ENCODE data around the gene SHISA7. TPM values are rescaled to one million over a fixed set of nuclear protein-coding genes. Genes with fewer than 3 reads are reported as not detected.

SHISA7 gene
- polyA plus RNA-seq, 3 donors = 0.01 TPM; not detected in 2

DNA sequence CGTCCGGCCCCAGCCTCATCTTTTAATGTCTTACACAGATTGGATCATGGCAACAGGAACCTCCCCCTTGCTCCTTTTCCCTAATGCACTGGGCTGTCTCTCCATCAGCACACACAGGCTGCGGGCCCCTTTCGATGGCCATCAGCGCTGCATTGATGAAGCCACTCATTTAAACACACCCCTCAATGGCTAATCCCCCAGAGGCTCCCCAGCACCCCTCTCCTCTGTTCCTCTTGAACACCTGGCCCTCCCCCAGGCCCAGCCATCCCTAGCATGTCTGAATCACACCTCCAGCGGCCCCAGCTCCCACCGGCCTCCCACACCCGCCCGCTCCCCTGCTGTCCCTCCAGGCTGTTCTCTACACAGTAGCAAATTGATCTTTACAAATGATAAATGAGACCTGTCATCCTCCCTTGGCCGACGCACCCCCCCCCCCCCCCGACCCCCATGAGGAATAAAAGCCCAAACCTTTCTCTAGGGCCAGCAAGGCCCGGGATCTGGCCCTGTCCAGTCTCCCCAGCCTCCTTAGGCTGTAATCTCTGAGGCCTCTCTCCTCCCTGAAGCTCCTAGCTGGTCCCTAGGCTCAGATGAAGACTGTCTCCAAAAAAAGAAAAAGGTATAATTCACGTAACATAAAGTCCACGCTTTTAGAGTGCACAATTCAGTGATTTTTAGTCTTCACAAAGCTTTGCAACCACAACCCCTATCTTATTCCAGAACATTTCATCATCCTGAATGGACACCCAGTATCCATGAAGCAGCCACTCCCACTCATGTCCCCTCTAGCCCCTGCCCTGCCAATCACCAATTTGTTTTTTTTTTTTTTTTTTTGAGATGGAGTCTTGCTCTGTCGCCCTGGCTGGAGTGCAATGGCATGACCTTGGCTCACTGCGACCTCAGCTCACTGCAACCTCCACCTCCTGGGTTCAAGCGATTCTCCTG lies 50.0 kb downstream of the SHISA7 start:
- peaks cover 20% of the 10 kb centered on the region for H3K79me2 ChIP-seq (ENCODE audit: insufficient read depth, low read length)
- H3K4me1 Mint-ChIP-seq = peaks cover 33% of the 10 kb centered on the region
- peak overlapping the region in 2 of 7 donors; percentile 54 to 68 for H3K27ac Mint-ChIP-seq
- WGBS (ENCODE audit: insufficient coverage) = 85% methylated on average over 8 of the region's 18 CpGs
- H3K9ac ChIP-seq (ENCODE audit: insufficient read depth, low read length, poor library complexity, severe bottlenecking) = no peak overlapping the region
- peaks cover 52% of the 10 kb centered on the region for H4K20me1 ChIP-seq (ENCODE audit: insufficient read depth, low read length)
- H3K9me3 Mint-ChIP-seq = peaks cover 0 to 2% (median 0%) of the 10 kb centered on the region in 7 donors
- TF ChIP-seq, protein P1, sequence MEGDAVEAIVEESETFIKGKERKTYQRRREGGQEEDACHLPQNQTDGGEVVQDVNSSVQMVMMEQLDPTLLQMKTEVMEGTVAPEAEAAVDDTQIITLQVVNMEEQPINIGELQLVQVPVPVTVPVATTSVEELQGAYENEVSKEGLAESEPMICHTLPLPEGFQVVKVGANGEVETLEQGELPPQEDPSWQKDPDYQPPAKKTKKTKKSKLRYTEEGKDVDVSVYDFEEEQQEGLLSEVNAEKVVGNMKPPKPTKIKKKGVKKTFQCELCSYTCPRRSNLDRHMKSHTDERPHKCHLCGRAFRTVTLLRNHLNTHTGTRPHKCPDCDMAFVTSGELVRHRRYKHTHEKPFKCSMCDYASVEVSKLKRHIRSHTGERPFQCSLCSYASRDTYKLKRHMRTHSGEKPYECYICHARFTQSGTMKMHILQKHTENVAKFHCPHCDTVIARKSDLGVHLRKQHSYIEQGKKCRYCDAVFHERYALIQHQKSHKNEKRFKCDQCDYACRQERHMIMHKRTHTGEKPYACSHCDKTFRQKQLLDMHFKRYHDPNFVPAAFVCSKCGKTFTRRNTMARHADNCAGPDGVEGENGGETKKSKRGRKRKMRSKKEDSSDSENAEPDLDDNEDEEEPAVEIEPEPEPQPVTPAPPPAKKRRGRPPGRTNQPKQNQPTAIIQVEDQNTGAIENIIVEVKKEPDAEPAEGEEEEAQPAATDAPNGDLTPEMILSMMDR (IDR thresholded peaks at IDR 0.05) = no peak
- no peak overlapping the region for H2AFZ ChIP-seq (ENCODE audit: insufficient read depth, low read depth, low read length, poor library complexity, severe bottlenecking)
- H3K27me3 Mint-ChIP-seq (ENCODE audit: low read depth in 3 of 3) = peaks cover 0 to 2% (median 1%) of the 10 kb centered on the region in 3 donors
- H3K4me2 ChIP-seq (replicated peaks; ENCODE audit: extremely low read depth, low read length, poor library complexity, severe bottlenecking) = no peak overlapping the region
- no peak for DNase-seq
- no peaks in the 10 kb centered on the region for H3K9me3 ChIP-seq (replicated peaks in 1 of 2; ENCODE audit: control insufficient read depth in 1 of 2, insufficient read depth in 1 of 2, low read length in 2 of 2)
- H3K4me3 Mint-ChIP-seq = no peak overlapping the region
- H3K36me3 ChIP-seq (replicated peaks in 1 of 2; ENCODE audit: control insufficient read depth in 1 of 2, insufficient read depth in 2 of 2, low read length in 2 of 2) = peaks cover 29 to 33% of the 10 kb centered on the region in 2 donors
- H3K4me1 ChIP-seq (ENCODE audit: control insufficient read depth in 1 of 2, insufficient read depth in 2 of 2, low read length in 2 of 2) = peaks cover 13 to 18% of the 10 kb centered on the region in 2 donors
- H3K4me3 ChIP-seq (replicated peaks in 1 of 3; ENCODE audit: low read depth in 2 of 3, low read length in 3 of 3) = no peak overlapping the region
- H3K27me3 ChIP-seq (ENCODE audit: control insufficient read depth in 2 of 2, insufficient read depth in 2 of 2, low read length in 2 of 2) = no peaks in the 10 kb centered on the region
- H3K36me3 Mint-ChIP-seq = peaks cover 24 to 32% of the 10 kb centered on the region in 2 donors
- intact Hi-C loops (cut with micrococcal nuclease) = no loop called here
- no peak overlapping the region for H3K27ac ChIP-seq (ENCODE audit: low read depth in 1 of 2, low read length in 2 of 2)

DNA sequence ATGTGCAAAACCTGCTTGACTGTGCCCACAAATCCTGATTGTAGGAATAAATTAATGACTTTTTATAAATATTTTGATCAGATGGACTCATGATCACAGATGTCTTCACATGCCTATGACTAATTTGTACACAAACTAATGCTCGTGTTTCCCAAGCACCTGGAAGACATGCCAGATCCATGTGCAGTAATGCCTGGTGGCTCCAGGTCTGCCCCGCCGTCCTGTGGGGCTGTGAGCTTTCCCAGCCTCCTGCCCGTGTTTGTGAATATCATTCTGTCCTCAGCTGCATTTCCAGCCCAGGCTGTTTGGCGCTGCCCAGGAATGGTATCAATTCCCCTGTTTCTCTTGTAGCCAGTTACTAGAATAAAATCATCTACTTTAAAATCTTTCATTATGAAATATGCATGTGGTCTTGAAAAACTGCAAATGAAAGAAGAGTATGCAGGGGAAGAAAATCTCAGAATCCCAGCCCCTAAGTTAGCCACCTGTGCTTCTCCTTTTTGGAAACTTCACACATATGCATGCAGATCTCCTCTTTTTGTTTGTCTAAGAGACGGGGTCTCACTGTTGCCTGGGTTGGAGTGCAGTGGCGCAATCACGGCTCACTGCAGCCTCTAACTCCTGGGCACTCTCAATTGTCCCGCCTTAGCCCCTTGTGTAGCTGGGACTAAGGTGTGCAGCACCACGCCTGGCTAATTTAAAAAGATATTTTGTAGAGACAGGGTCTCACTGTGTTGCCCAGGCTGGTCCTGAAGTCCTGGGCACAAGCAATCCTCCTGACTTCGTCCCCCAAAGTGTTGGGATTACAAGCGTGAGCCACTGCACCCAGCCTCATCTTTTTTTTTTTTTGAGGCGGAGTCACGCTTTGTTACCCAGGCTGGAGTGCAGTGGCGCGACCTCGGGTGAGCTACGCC lies 51.1 kb downstream of the SHISA7 start:
- Mint-ChIP-seq H3K4me1 (peaks cover 36% of the 10 kb centered on the region), H3K9me3 (no peaks in the 10 kb centered on the region), H3K27ac (peak overlapping the region in 2 of 7 donors; percentile 32 to 52), H3K27me3 (ENCODE audit: low read depth in 3 of 3) (peaks cover 0 to 1% (median 0%) of the 10 kb centered on the region in 3 donors), H3K36me3 (peaks cover 35 to 44% of the 10 kb centered on the region in 2 donors), H3K4me3 (no peak overlapping the region)
- H2AFZ ChIP-seq (ENCODE audit: insufficient read depth, low read depth, low read length, poor library complexity, severe bottlenecking) = no peak overlapping the region
- H4K20me1 ChIP-seq (ENCODE audit: insufficient read depth, low read length) = peaks cover 63% of the 10 kb centered on the region
- 80% methylated on average over 10 of the region's 18 CpGs for whole genome bisulfite sequencing (ENCODE audit: insufficient coverage)
- intact Hi-C loops (cut with micrococcal nuclease) = no loop called here
- no peak overlapping the region for H3K9ac ChIP-seq (ENCODE audit: insufficient read depth, low read length, poor library complexity, severe bottlenecking)
- H3K4me2 ChIP-seq (replicated peaks; ENCODE audit: extremely low read depth, low read length, poor library complexity, severe bottlenecking) = no peak overlapping the region
- peaks cover 18 to 25% of the 10 kb centered on the region in 2 donors for H3K4me1 ChIP-seq (ENCODE audit: control insufficient read depth in 1 of 2, insufficient read depth in 2 of 2, low read length in 2 of 2)
- no peak for DNase-seq
- peaks cover 31% of the 10 kb centered on the region for H3K79me2 ChIP-seq (ENCODE audit: insufficient read depth, low read length)
- H3K27me3 ChIP-seq (ENCODE audit: control insufficient read depth in 2 of 2, insufficient read depth in 2 of 2, low read length in 2 of 2) = no peaks in the 10 kb centered on the region
- TF ChIP-seq, protein P1 (IDR thresholded peaks at IDR 0.05) = no peak
- H3K9me3 ChIP-seq (replicated peaks in 1 of 2; ENCODE audit: control insufficient read depth in 1 of 2, insufficient read depth in 1 of 2, low read length in 2 of 2) = no peaks in the 10 kb centered on the region
- H3K27ac ChIP-seq (ENCODE audit: low read depth in 1 of 2, low read length in 2 of 2) = no peak overlapping the region
- no peak overlapping the region for H3K4me3 ChIP-seq (replicated peaks in 1 of 3; ENCODE audit: low read depth in 2 of 3, low read length in 3 of 3)
- peaks cover 40 to 43% of the 10 kb centered on the region in 2 donors for H3K36me3 ChIP-seq (replicated peaks in 1 of 2; ENCODE audit: control insufficient read depth in 1 of 2, insufficient read depth in 2 of 2, low read length in 2 of 2)

Measured in CD14-positive monocyte (primary cell).